NT2/D1 (cell line): ENCODE results near the gene PRKRIP1.

Experiments used
- DNase-seq: peaks from one replicate; pipeline ENCODE4 v3.0.0-alpha.2; 2011; ENCODE audit warnings: low read depth, low spot score
- H3K27me3 ChIP-seq: 2 replicates; pipeline ENCODE4 v1.6.0; 2011; ENCODE audit warnings: mild to moderate bottlenecking; ENCODE audit not compliant: insufficient read length, insufficient read depth
- H3K36me3 ChIP-seq: 2 replicates; pipeline ENCODE4 v1.6.1; 2011; ENCODE audit warnings: mild to moderate bottlenecking, low read length, mixed read lengths; ENCODE audit not compliant: insufficient read depth, insufficient read length
- H3K4me1 ChIP-seq: 2 replicates; pipeline ENCODE4 v1.5.1; 2011; ENCODE audit not compliant: insufficient read depth, insufficient read length
- H3K4me3 ChIP-seq: 2 replicates; pipeline ENCODE4 v1.5.1; 2011; ENCODE audit warnings: low read depth; ENCODE audit not compliant: insufficient read length
- H3K9ac ChIP-seq: 2 replicates; pipeline ENCODE4 v1.6.0; 2011; ENCODE audit warnings: low read depth; ENCODE audit not compliant: insufficient read length
- H3K9me3 ChIP-seq: 2 replicates; pipeline ENCODE4 v1.5.1; 2011; ENCODE audit warnings: mild to moderate bottlenecking, low read length; ENCODE audit not compliant: insufficient read depth
- SUZ12 ChIP-seq: IDR thresholded peaks from 2 replicates; pipeline ENCODE4 v1.6.1; 2011; ENCODE audit not compliant: insufficient read length, insufficient read depth; ENCODE audit errors: extremely low read depth
- YY1 ChIP-seq: IDR thresholded peaks from 2 replicates; pipeline ENCODE4 v1.6.1; 2011; ENCODE audit not compliant: insufficient read length, insufficient read depth
- ZNF274 ChIP-seq: IDR thresholded peaks from 2 replicates; pipeline ENCODE4 v1.6.1; 2011; ENCODE audit warnings: mild to moderate bottlenecking, low read depth, low read length

Gene PRKRIP1

DNA sequence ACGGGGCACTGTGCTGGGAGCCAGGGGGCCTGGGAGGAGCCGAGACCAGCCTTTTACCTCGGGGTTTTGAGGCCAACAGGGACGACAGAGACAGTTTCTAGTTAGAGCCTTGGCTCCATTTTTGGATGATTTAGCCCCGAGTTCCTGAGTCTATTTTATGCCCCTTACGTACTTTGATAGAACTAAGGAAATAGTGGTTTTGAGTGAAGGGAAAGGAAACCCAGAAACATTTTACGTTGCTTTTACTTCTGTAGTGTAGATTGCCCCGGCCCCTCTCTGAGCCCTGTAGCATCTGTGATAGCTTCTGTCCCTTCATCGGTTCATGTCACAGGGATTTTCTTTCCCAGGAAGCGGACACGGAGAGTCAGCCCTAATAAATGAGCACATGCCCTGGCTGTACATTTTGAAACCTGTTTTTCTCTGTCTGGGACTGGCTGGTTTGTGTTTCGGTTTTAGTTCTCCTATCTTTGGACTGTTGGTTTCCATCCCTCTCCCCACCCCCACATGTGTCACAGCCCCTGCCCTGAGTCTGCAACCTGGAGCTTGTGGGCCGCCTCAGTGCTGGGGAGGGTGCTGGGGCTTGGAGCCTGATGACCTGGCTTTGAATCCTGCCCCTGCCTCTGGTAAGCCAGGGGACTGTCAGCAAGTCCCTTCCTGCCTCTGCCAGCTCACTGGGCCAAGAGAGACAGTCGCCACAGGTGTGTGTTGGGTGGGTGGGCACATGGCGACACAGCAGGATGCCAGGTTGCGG lies 30.3 kb downstream of the PRKRIP1 start:
- no peaks in the 10 kb centered on the region for H3K9me3 ChIP-seq
- TF ChIP-seq SUZ12 (no peak), ZNF274 (no peak), YY1 (no peak)
- no peak overlapping the region for H3K4me3 ChIP-seq

GRCh38 chr7:102427019-102427405 lies 30.8 kb downstream of the PRKRIP1 start:
- peaks cover 4% of the 10 kb centered on the region for H3K4me1 ChIP-seq
- H3K4me3 ChIP-seq: no peak overlapping the region

More for the DNA sequence above, 30.3 kb downstream of the PRKRIP1 start:
- DNase-seq: no peak
- H3K4me1 ChIP-seq: peaks cover 2% of the 10 kb centered on the region
- peaks cover 42% of the 10 kb centered on the region for H3K36me3 ChIP-seq
- no peaks in the 10 kb centered on the region for H3K27me3 ChIP-seq
- H3K9ac ChIP-seq: no peak overlapping the region

GRCh38 chr7:102429141-102429899 lies 33.2 kb downstream of the PRKRIP1 start:
- Histone ChIP-seq H3K36me3 (peaks cover 30% of the 10 kb centered on the region), H3K4me1 (peaks cover 5% of the 10 kb centered on the region), H3K9ac (no peak overlapping the region), H3K9me3 (no peaks in the 10 kb centered on the region), H3K27me3 (no peaks in the 10 kb centered on the region), H3K4me3 (no peak overlapping the region)
- no peak for DNase-seq
- no peak for TF ChIP-seq SUZ12
- TF ChIP-seq ZNF274: no peak
- TF ChIP-seq YY1: no peak

More at GRCh38 chr7:102427019-102427405, 30.8 kb downstream of the PRKRIP1 start:
- Histone ChIP-seq H3K36me3 (peaks cover 37% of the 10 kb centered on the region), H3K9ac (no peak overlapping the region), H3K27me3 (no peaks in the 10 kb centered on the region), H3K9me3 (no peaks in the 10 kb centered on the region)
- TF ChIP-seq YY1 (no peak), ZNF274 (no peak), SUZ12 (no peak)
- DNase-seq: no peak

GRCh38 chr7:102431617-102432298 lies 35.6 kb downstream of the PRKRIP1 start:
- H3K9ac ChIP-seq: peak overlapping the region; percentile 26
- DNase-seq: no peak
- H3K9me3 ChIP-seq: no peaks in the 10 kb centered on the region
- TF ChIP-seq SUZ12: no peak
- TF ChIP-seq YY1: no peak
- no peak for TF ChIP-seq ZNF274
- H3K27me3 ChIP-seq: no peaks in the 10 kb centered on the region
- peaks cover 9% of the 10 kb centered on the region for H3K4me1 ChIP-seq
- H3K4me3 ChIP-seq: no peak overlapping the region
- peaks cover 8% of the 10 kb centered on the region for H3K36me3 ChIP-seq

GRCh38 chr7:102432442-102433218 lies 36.5 kb downstream of the PRKRIP1 start:
- Histone ChIP-seq H3K4me1 (peaks cover 9% of the 10 kb centered on the region), H3K9me3 (no peaks in the 10 kb centered on the region), H3K36me3 (peaks cover 6% of the 10 kb centered on the region), H3K4me3 (peak overlapping the region; percentile 40), H3K9ac (peak overlapping the region; percentile 64), H3K27me3 (no peaks in the 10 kb centered on the region)
- DNase-seq: no peak
- TF ChIP-seq YY1 (no peak), ZNF274 (no peak), SUZ12 (no peak)

DNA sequence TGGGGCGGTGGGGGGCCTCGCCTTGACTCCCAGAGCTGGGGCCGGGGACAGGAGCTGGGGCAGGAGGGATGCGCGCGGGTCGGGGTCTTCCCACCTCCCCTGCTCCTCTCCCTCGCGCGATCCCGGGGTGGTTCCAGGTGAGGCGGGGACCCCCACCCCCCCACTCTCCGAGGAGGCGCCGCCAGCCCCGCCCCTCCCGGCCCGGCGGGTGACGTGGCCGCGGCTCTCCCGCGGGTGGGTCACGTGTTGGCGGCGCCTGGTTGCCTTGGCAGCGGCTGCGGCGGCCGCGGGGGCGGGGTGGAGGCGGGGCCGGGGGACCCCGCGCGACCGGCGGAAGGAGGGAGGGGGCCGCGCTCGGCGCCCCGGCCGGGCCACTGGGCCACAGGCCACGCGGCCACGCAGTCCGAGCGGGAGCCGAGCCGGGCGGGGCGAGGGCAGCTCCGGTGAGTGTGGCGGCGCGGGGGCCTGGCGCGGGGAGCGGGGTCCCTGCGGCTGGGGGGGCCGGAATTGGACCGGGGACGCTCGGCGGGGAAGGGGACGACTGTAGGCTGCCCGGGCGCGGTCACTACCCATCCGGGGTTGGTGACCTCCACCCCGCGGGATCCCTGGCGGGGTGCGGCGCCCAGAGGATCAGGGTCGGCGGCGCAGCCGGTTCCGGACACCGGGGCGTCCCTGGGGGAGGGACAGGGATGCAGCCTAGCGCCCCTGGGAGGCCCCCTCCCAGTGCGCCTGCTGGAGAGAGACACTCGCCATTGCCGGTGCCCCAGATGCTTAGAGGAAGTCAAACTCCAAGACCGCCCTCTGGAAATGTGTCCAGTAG lies 37.3 kb downstream of the PRKRIP1 start, which contains the start of gene ORAI2:
ORAI2 (plus strand) TSS at position 357 of the 820 bp plus-strand sequence. CDS start 5,382 bp downstream, outside the sequence.
- TF ChIP-seq YY1 (no peak), SUZ12 (no peak), ZNF274 (no peak)
- Histone ChIP-seq H3K9ac (peak within 1 kb of the TSS; percentile 80), H3K4me1 (peaks cover 9% of the 10 kb centered on the region), H3K9me3 (no peaks in the 10 kb centered on the region), H3K4me3 (peak within 1 kb of the TSS; percentile 68), H3K36me3 (peaks cover 10% of the 10 kb centered on the region), H3K27me3 (no peaks in the 10 kb centered on the region)
- no peak for DNase-seq
